Right lobe of liver (tissue), 6 donors: ENCODE data around the gene SERPINB7. TPM values are rescaled to one million over a fixed set of nuclear protein-coding genes. Genes with fewer than 3 reads are reported as not detected.

Experiments
- ATAC-seq, 4 donors: fragments of 200-7000 bp; cut with Tn5 transposase; one replicate each; pipeline ENCODE4 v1.9.1; 2020; ENCODE audit warnings: mild to moderate bottlenecking in 4 of 4, moderate library complexity in 4 of 4
- DNase-seq, 3 donors: peaks; one replicate each; pipeline ENCODE4 v3.0.0-alpha.2; 2020
- H3K27ac ChIP-seq, 3 donors: fragments of 200-600 bp; one replicate each; pipeline ENCODE4 v1.8.0; 2022
- H3K27me3 ChIP-seq, 2 donors: fragments of 200-600 bp; one replicate each; pipeline ENCODE4 v1.8.0; 2022
- H3K36me3 ChIP-seq, 4 donors: fragments of 200-600 bp; sonication (generic) in 1 of 4; one replicate each; pipeline versions ENCODE4 v1.5.1 to v1.8.0; 2017 to 2022; ENCODE audit warnings: control low read depth in 1 of 4
- H3K4me1 ChIP-seq, 4 donors: fragments of 200-600 bp; sonication (generic) in 1 of 4; one replicate each; pipeline versions ENCODE4 v1.5.1 to v1.8.0; 2017 to 2022; ENCODE audit warnings: control low read depth in 1 of 4
- H3K4me3 ChIP-seq, 3 donors: fragments of 200-600 bp; one replicate each; pipeline ENCODE4 v1.8.0; 2022
- H3K9me3 ChIP-seq, 4 donors: fragments of 200-600 bp; sonication (generic) in 1 of 4; one replicate each; pipeline versions ENCODE4 v1.5.1 to v1.8.0; 2017 to 2022; ENCODE audit warnings: control low read depth in 1 of 4
- POLR2A ChIP-seq: fragments of 450-650 bp; IDR thresholded peaks from one replicate; pipeline ENCODE4 v1.6.1; 2017; ENCODE audit warnings: antibody characterized with exemption, mild to moderate bottlenecking
- WGBS: methylation state at CpG from one replicate; pipeline ENCODE4 v1.1.6; 2018; ENCODE audit warnings: low coverage, low lambda C conversion rate; ENCODE audit not compliant: insufficient coverage; ENCODE audit errors: missing lambda C conversion rate; 5-methylcytosine and 5-hydroxymethylcytosine counted together
- intact Hi-C, 2 donors: fragments of 100-400 bp; cut with DNase I; formaldehyde crosslinking; loops; one replicate each; pipeline versions ENCODE4 v1.11.2 to v1.14.1; 2022
- total RNA-seq, 6 experiments: library from RNA; depleted of rRNA in 2 of 6; stranded (reverse); fragments of >200 nt in 2 of 6; fragmentation: NEBNext Ultra II Directional in 3 of 6; extraction: Animal tissue kit (Norgen Biotek cat#: 25700) in 3 of 6; gene quantifications; one replicate each; pipeline versions ENCODE4 v1.1.0 to v1.2.4, GENCODE V29; 2016 to 2023
- TF ChIP-seq, protein P1 (sequence below), 4 donors: fragments of 200-600 bp in 3 of 4; fragments of 450-650 bp in 1 of 4; IDR thresholded peaks; one replicate each; pipeline versions ENCODE4 v1.5.1 to v1.8.0; 2016 to 2022; ENCODE audit warnings: antibody characterized with exemption in 4 of 4, mild to moderate bottlenecking in 2 of 4
- donor health status: DM: no; HTN: yes; CAD: no.
- donor health status: DM: no; HTN: no; CAD: no.
- donor health status: DM: no; HTN: no; CAD: no.
- donor health status: DM: no; HTN: yes; CAD: no.
- donor health status: DM: no; HTN: yes; CAD: no.

Gene SERPINB7
- total RNA-seq, 6 experiments from 2014 or later = not detected

DNA sequence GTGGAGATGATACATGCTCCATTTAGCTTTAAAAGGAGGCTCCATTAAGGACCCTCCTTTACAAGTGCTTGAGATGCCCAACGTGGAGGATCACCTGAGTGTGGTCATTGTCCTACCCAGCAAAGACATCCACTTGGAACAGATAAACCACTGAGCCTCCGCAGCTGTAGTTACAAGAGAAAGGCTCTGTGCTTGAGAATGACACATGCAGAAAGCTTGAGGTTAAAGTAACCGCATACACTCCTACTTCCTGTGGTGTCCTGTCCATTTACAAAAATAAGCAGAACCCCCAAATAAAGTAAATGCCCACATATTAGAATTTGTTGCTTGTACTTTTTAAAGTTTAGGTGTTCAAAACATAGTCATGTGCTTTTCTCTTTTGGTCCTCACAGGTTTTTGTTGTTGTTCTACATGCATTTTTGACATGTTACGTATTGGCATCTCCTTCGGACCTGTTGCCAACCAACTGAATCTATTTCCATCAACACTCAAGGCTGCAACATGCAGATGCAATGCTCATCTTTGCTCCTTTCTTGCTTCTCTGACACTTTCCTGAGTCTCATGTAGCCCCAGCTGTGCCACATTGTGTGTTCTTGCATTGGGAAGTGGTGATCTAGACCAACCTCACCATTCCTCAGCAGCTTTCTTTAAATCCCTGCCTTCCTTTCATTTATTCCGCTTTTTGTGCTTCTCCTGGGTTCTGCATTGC is 56.0 kb downstream of the SERPINB7 start:
- 45% methylated on average over 5 of the region's 6 CpGs for whole genome bisulfite sequencing
- no peak overlapping the region for H3K27ac ChIP-seq
- ATAC-seq (no peak), DNase-seq (no peak)
- H3K27me3 ChIP-seq = no peaks in the 10 kb centered on the region
- H3K4me3 ChIP-seq = no peak overlapping the region
- no peaks in the 10 kb centered on the region for H3K36me3 ChIP-seq
- H3K4me1 ChIP-seq = no peaks in the 10 kb centered on the region
- intact Hi-C loops = loop anchor here in 1 of 2 donors (10.0 kb wide), 1 partner anchor 316 kb away; no protein-coding TSS in a partner anchor
- H3K9me3 ChIP-seq = no peaks in the 10 kb centered on the region
- TF ChIP-seq, protein P1, sequence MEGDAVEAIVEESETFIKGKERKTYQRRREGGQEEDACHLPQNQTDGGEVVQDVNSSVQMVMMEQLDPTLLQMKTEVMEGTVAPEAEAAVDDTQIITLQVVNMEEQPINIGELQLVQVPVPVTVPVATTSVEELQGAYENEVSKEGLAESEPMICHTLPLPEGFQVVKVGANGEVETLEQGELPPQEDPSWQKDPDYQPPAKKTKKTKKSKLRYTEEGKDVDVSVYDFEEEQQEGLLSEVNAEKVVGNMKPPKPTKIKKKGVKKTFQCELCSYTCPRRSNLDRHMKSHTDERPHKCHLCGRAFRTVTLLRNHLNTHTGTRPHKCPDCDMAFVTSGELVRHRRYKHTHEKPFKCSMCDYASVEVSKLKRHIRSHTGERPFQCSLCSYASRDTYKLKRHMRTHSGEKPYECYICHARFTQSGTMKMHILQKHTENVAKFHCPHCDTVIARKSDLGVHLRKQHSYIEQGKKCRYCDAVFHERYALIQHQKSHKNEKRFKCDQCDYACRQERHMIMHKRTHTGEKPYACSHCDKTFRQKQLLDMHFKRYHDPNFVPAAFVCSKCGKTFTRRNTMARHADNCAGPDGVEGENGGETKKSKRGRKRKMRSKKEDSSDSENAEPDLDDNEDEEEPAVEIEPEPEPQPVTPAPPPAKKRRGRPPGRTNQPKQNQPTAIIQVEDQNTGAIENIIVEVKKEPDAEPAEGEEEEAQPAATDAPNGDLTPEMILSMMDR (IDR thresholded peaks at IDR 0.05) = no peak
- TF ChIP-seq POLR2A = no peak

DNA sequence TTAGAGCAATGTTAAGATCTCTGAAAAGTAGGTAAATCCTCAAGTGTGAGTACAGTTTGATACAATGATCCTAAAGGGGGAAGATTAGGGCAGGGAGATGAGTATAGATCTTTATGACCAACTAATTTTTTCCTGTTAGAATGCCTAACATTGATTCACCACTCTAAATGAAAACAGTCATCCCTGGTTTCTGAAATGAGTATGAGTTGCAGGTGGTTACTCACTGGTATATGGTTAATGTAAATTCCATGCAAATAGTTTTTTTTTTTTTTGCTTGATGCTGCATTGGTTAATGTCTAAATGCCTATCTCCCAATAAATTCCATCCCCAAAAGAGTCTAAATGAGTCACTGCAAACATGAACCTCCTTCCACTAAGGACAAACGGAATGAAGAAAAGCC is 57.3 kb downstream of the SERPINB7 start:
- TF ChIP-seq, protein P1 (IDR thresholded peaks at IDR 0.05) = no peak
- TF ChIP-seq POLR2A = no peak
- intact Hi-C loops = loop anchor here in 1 of 2 donors (10.0 kb wide), 1 partner anchor 318 kb away; no protein-coding TSS in a partner anchor
- no peaks in the 10 kb centered on the region for H3K9me3 ChIP-seq
- H3K27ac ChIP-seq = no peak overlapping the region
- no peaks in the 10 kb centered on the region for H3K36me3 ChIP-seq
- no peak for ATAC-seq
- DNase-seq = no peak
- WGBS = 94% methylated on average over 1 of the region's 1 CpG
- H3K27me3 ChIP-seq = no peaks in the 10 kb centered on the region
- no peak overlapping the region for H3K4me3 ChIP-seq
- H3K4me1 ChIP-seq = no peaks in the 10 kb centered on the region

DNA sequence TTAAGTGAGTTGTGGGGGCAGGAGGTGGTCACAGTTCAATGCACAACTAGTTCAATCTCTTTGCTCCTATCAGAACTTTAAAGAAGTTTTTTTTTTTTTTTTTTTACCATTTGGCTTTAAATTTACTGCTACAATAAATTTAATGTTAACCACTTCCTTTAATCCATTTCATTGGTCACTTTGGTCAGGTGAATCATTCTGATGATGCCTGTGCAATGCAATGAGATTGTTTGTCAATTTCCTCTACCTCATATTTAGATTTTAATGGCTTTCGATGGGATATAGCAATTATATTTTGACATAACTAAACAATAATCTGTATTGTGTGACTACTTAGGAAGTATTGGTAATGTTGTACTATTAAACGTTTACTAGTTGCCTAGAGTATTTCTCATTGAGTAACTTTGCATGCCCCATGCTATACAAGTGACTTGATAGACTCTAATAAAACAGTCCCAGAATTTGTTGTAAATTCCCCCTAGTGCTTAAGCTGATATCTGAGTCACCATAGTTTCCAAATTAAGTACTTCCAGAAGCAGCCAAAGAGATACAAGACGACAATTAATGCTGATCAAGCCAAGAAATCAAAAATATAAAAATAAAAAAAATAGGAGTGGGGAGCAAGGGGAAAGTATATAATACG is 59.4 kb downstream of the SERPINB7 start:
- H3K9me3 ChIP-seq = no peaks in the 10 kb centered on the region
- no peaks in the 10 kb centered on the region for H3K36me3 ChIP-seq
- H3K27ac ChIP-seq = no peak overlapping the region
- H3K4me3 ChIP-seq = no peak overlapping the region
- WGBS = 51% methylated on average over 4 of the region's 4 CpGs
- no peak for DNase-seq
- intact Hi-C loops = loop anchor here in 1 of 2 donors (10.0 kb wide), 1 partner anchor 320 kb away; no protein-coding TSS in a partner anchor
- ATAC-seq = no peak
- no peak for TF ChIP-seq POLR2A
- TF ChIP-seq, protein P1 (IDR thresholded peaks at IDR 0.05) = no peak
- H3K27me3 ChIP-seq = no peaks in the 10 kb centered on the region
- no peaks in the 10 kb centered on the region for H3K4me1 ChIP-seq

DNA sequence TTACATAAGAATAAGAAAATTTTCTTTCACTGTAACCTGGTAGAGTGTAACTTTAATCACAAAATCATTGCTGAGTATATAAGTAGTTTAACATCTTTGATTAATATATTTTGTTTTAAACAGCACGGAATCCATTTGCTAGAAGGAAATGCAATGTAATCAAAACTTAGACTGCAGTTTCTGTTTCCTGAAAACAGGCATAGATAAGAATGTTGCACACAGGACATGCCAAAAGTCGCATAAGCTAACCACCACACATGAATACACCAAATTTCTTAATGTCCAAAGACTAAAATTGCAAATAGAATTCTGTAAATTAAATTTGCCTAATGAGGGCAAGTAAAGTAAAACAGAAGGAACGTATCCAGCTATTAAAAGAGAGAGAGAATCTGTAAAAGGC is 61.2 kb downstream of the SERPINB7 start:
- WGBS = 24% methylated on average over 3 of the region's 3 CpGs
- DNase-seq (no peak), ATAC-seq (no peak)
- no peak overlapping the region for H3K27ac ChIP-seq
- H3K27me3 ChIP-seq = no peaks in the 10 kb centered on the region
- no peaks in the 10 kb centered on the region for H3K9me3 ChIP-seq
- H3K4me3 ChIP-seq = no peak overlapping the region
- intact Hi-C loops = loop anchor here in 1 of 2 donors (10.0 kb wide), 1 partner anchor 322 kb away; no protein-coding TSS in a partner anchor
- no peak for TF ChIP-seq POLR2A
- TF ChIP-seq, protein P1 (IDR thresholded peaks at IDR 0.05) = no peak
- no peaks in the 10 kb centered on the region for H3K4me1 ChIP-seq
- no peaks in the 10 kb centered on the region for H3K36me3 ChIP-seq
